GM21825 (cell line): ENCODE measurements around the gene PHF21A.
A peak's percentile ranks its signal among the peaks of the same experiment; 100 is the strongest.

Experiments used
- ATAC-seq: cut with Tn5 transposase; IDR thresholded peaks from one replicate; pipeline ENCODE4 v1.9.1; 2021; ENCODE audit warnings: mild to moderate bottlenecking, moderate library complexity; ENCODE audit not compliant: unreplicated experiment

The PHF21A gene

DNA sequence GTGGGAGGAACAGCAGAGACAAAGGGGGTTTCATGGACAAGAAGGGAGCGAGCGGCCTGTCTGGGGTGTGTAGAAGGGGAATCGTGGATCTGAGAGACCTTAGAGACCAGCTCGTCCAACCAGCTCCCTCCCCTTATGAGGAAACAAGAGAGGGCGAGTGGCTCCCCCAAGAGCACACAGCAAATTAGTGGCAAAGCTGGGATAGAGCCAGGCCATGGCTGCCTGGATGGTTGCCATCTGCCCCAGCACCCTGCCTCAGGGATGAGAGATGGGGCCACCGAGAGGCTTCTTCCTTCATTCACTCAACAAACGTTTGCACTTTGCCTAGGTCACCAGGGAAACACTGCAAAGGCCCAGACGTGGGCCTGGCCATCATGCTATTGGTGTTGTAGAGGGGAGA lies 231.7 kb downstream of the PHF21A start:
- ATAC-seq: no peak

DNA sequence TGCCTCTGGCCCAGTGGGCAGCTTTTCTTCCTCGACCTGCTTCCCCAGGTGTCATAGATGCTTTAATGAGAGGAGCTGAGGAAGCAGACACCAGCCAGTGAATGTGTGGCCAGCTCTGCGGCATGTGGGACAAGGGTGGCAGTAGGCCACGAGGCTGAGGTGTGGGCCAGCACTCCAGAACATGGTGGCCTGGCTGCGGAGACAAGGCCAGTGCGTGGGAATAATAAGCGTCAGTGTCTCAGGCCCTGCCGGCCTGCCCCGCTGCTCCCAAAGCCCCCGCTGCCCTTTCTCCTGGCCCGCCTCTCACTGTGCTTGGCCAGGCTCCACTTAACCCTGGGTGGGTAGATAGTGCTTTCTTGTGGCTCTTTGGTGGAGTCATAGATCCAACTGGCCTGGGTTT lies 233.7 kb downstream of the PHF21A start:
- ATAC-seq: no peak

DNA sequence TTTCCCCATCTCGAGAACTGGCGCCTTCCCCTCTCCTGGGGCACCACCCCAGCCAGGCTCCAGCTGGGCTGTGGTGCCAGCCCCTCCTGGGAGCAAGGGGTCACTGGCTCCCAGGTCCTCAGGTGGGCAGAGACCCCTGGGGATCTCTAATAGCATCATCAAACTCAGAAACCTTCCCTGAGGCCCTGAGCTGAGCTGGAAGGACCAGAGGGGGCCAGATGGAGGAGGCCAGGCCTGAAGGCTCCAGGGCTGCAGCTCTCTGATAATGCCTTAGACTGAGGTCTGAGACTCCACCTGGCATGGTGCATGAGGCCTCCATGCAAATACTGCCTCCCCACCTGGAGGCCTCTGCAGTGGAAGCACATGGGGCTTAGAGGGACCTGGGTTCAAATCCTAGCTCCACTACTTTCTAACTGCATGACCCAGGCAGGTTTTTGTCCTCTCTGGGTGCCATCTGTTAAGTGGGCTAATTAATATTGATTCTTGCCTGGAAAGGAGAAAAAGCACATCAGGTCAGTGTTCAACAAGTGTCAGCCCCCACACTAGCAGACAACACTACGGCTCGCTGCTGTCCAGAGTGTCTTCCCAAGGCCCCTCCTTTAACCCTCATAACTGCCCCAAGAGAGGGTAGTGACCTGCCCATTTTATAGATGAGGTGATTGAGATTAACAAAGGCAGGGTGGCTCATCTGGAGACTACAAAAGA lies 234.3 kb downstream of the PHF21A start:
- ATAC-seq: no peak

DNA sequence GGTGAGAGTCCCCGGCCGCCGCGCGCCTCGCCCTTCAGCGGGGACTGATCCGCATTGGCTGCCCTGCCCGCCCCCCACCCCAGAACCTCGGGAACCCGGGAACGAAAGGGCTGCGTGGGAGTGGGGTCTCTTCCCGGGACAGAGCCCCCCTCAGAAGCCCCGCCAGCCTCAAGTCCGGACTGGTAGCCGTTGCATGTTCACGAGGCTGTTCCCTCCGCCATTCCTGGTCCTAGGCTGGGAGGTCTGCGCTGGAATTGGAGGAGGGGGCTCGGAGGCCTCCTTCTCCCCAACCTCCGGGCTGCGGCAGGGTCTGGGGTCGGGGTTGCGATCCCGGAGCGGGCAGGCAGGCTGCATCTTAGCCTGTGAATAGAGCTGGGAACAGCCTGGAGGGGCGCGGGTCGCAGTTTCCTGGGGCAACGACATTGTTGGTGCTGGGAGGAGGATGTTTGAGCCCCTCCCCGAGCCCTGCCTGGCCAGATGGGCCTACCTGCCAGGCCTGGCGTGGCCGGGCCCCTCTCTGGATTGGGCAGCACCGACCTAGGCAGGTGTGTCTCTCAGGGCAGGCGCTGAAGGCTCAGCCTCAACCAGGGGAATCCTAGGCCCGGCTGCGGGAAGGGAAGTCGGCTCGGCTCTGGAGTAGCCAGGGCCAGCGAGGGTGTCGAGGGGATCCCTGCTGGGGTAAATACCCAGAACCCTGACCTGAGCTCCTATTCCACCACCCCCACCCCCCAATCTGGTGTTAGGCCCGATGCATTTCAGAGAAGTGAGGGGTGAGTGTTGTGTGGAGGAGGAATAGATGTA lies 235.1 kb downstream of the PHF21A start:
- ATAC-seq: no peak

DNA sequence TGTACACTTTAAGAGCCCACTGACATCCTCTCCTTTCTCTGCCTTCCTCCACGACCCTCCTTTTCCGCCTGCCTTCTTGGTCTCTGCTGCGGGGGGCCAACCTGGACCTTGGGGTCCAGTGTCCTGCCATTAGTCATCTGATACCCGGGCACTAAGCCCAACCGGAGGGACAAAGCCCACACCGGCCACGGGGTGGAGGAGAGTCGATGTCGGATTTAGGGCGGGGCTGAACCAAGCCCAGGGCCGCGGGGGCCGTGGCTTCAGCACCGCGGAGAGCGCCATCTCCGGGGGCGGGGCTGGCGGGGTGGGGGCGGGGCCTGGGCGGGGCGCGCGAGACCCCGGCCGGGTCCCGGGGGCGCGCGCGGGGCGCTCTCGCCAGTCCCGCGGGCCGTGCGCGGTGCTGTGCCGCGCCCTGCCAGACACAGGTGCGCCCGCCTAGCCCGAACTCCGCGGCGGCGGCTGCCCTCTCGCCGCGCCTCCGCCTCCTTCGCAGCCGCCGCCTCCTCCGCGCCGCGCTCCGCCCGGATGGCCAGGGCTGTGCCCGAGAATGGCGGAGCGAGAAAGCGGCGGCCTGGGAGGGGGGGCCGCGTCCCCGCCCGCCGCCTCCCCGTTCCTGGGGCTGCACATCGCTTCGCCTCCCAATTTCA lies 235.9 kb downstream of the PHF21A start, which contains the start of gene MAPK8IP1:
Gene MAPK8IP1, plus strand, starts transcription at position 378 of the 647 bp plus-strand sequence. Its CDS starts 170 bp downstream, at position 548.
- ATAC-seq: peak; percentile 65

DNA sequence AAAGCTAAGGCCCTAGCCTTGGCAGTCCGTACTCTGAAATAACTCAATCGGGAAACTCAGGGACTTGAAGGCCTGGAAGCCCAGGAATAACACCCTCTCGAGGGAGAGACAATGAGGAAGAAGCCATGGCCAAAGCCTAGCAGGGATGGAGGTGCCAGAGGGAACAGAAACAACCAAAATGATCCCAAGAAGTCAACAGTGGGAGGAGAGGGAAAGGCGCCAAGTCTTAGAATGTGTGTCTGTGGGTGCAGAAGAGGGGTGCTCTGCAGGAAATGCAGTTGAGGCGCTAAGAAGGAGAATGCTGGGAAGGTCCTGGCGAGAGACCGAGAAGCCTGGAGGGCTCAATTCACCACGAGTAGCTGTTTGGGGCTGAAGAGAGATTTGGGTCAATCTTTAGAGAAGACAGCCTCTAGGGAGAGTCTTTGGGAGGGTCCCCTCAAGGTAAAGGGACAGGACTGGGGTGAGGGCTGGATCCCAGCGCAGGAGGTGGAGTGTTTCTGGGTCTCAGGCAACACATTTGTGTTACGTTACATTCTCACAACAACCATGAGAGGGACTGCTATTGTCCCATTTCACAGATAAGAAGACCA lies 236.6 kb downstream of the PHF21A start:
- ATAC-seq: no peak
